ENCODE data around the gene ROGDI. TPM values are rescaled to one million over a fixed set of nuclear protein-coding genes. Genes with fewer than 3 reads are reported as not detected.

The ROGDI gene
- total and polyA plus RNA-seq, 12 donors = 44.1 to 148 (median 96.9) TPM

GRCh38 chr16:4839942-4840341 lies 37.5 kb upstream of the ROGDI start:
- H3K36me3 ChIP-seq = peaks cover 0 to 100% (median 77%) of the 10 kb centered on the region in 9 donors
- no peaks in the 10 kb centered on the region for H3K27me3 ChIP-seq
- 88 to 90% methylated on average over 5 of the region's 5 CpGs for WGBS, 2 donors
- no peak for DNase-seq
- no peak for TF ChIP-seq CTCF (IDR thresholded peaks at IDR 0.05)
- ATAC-seq = no peak
- no peaks in the 10 kb centered on the region for H3K9me3 ChIP-seq
- H3K27ac ChIP-seq = no peak overlapping the region
- peaks cover 0 to 28% (median 14%) of the 10 kb centered on the region in 9 donors for H3K4me1 ChIP-seq
- H3K4me3 ChIP-seq = no peak overlapping the region
- intact Hi-C loops (cut with DNase I) = no loop called here

DNA sequence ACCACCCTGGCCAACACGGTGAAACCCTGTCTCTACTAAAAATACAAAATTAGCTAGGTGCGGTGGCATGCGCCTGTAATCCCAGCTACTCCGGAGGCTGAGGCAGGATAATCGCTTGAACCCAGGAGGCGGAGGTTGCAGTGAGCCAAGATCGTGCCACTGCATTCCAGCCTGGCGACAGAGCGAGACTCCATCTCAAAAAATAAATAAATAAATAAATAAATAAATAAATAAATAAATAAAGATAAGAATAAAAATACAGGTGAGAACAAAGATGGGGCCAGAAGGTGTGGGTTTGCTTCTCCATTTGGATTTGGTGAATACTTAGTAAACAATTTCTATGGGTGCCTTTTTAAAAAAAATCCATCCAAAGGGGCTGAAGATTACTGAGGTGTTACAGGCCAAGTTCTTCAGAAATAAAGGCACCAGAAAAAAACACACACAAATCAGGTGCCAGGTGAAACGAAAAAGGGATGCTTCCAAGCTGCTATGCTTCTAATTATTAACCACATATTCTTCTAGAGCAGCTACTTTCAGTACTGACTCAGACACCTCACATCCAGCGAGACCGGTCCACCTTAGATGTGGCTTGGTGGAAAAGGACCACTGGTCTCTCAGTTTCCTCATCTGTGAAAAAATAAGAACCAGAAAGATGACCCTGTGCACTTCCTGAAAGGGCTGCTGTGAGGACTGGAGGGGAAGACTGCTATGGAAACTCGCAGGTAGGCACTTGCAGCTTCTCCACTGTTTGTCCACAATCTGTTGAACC lies 35.5 kb upstream of the ROGDI start:
- TF ChIP-seq CTCF (IDR thresholded peaks at IDR 0.05) = no peak
- H3K27me3 ChIP-seq = no peaks in the 10 kb centered on the region
- DNase-seq (no peak), ATAC-seq (no peak)
- H3K9me3 ChIP-seq = no peaks in the 10 kb centered on the region
- WGBS, 2 donors = 85 to 87% methylated on average over 13 of the region's 13 CpGs
- intact Hi-C loops (cut with DNase I) = no loop called here
- H3K4me3 ChIP-seq = no peak overlapping the region
- H3K36me3 ChIP-seq = peaks cover 0 to 100% (median 59%) of the 10 kb centered on the region in 9 donors
- H3K27ac ChIP-seq = peak overlapping the region in 1 of 10 donors; percentile 13
- peaks cover 0 to 35% (median 17%) of the 10 kb centered on the region in 9 donors for H3K4me1 ChIP-seq

- TF ChIP-seq CTCF (IDR thresholded peaks at IDR 0.05) = no peak
- peaks cover 0 to 100% (median 62%) of the 10 kb centered on the region in 9 donors for H3K36me3 ChIP-seq
- DNase-seq (no peak), ATAC-seq (peak in 3 of 8 donors; percentile 36 to 69 (median 41))
- no peak overlapping the region for H3K4me3 ChIP-seq
- no peaks in the 10 kb centered on the region for H3K9me3 ChIP-seq
- intact Hi-C loops (cut with DNase I) = no loop called here
- no peaks in the 10 kb centered on the region for H3K27me3 ChIP-seq
- H3K27ac ChIP-seq = peak overlapping the region in 6 of 10 donors; percentile 6 to 49 (median 34)
- 53 to 65% methylated on average over 2 of the region's 2 CpGs for WGBS, 2 donors
- peaks cover 0 to 40% (median 17%) of the 10 kb centered on the region in 9 donors for H3K4me1 ChIP-seq
Observed at GRCh38 chr16:4836727-4837126, 34.3 kb upstream of the ROGDI start.

- Histone ChIP-seq H3K27ac (no peak overlapping the region), H3K4me1 (peaks cover 0 to 61% (median 29%) of the 10 kb centered on the region in 9 donors), H3K4me3 (no peak overlapping the region), H3K27me3 (no peaks in the 10 kb centered on the region), H3K9me3 (no peaks in the 10 kb centered on the region), H3K36me3 (peaks cover 0 to 100% (median 58%) of the 10 kb centered on the region in 9 donors)
- TF ChIP-seq CTCF (IDR thresholded peaks at IDR 0.05) = no peak
- WGBS, 2 donors = 92 to 100% methylated on average over 1 of the region's 1 CpG
- no peak for DNase-seq
- no peak for ATAC-seq
- intact Hi-C loops (cut with DNase I) = no loop called here
Observed at GRCh38 chr16:4833584-4833983, 31.2 kb upstream of the ROGDI start.
